DND-41 (cell line): Measurements from ENCODE around the gene IL22.

Experiments
- ATAC-seq: fragments of 200-7000 bp; cut with Tn5 transposase; 3 replicates; pipeline ENCODE4 v1.9.1; 2021; ENCODE audit warnings: low read depth; ENCODE audit not compliant: insufficient read depth
- DNase-seq: peaks from one replicate; pipeline ENCODE4 v3.0.0-alpha.2; 2020
- H2AFZ ChIP-seq: 2 replicates; pipeline ENCODE4 v1.6.0; 2012; ENCODE audit warnings: low read depth, low read length
- H3K27ac ChIP-seq: 2 replicates; pipeline ENCODE4 v1.5.1; 2012; ENCODE audit warnings: low read length, inconsistent platforms
- H3K27me3 ChIP-seq: fragments of 200-600 bp; sonication (generic); 2 replicates; pipeline ENCODE4 v1.6.0; 2012; ENCODE audit warnings: low read length, mild to moderate bottlenecking, inconsistent platforms; ENCODE audit not compliant: insufficient read depth, poor library complexity
- H3K36me3 ChIP-seq: 2 replicates; pipeline ENCODE4 v1.5.1; 2012; ENCODE audit warnings: low read length, inconsistent platforms; ENCODE audit not compliant: insufficient read depth
- H3K4me1 ChIP-seq: 2 replicates; pipeline ENCODE4 v1.5.1; 2012; ENCODE audit warnings: mild to moderate bottlenecking, low read length; ENCODE audit not compliant: insufficient read depth
- H3K4me2 ChIP-seq: 2 replicates; pipeline ENCODE4 v1.6.0; 2012; ENCODE audit warnings: mild to moderate bottlenecking, moderate library complexity, low read length, inconsistent platforms; ENCODE audit not compliant: insufficient read depth
- H3K4me3 ChIP-seq, 2 experiments: fragments of 200-600 bp in 1 of 2; shearing (Covaris generic) in 1 of 2; 2 replicates each; pipeline ENCODE4 v1.5.1; 2012 to 2016; ENCODE audit warnings: inconsistent platforms in 2 of 2, low read length in 2 of 2, mild to moderate bottlenecking in 2 of 2, low read depth in 1 of 2, moderate library complexity in 1 of 2
- H3K79me2 ChIP-seq: 2 replicates; pipeline ENCODE4 v1.6.0; 2012; ENCODE audit warnings: low read length, inconsistent platforms; ENCODE audit not compliant: insufficient read depth
- H3K9ac ChIP-seq: 2 replicates; pipeline ENCODE4 v1.6.0; 2012; ENCODE audit warnings: low read depth, mild to moderate bottlenecking, inconsistent platforms, low read length, moderate library complexity
- H3K9me3 ChIP-seq: 2 replicates; pipeline ENCODE4 v1.5.1; 2012; ENCODE audit warnings: low read length, moderate library complexity, mild to moderate bottlenecking, inconsistent platforms; ENCODE audit not compliant: insufficient read depth, severe bottlenecking
- H4K20me1 ChIP-seq: 2 replicates; pipeline ENCODE4 v1.6.0; 2012; ENCODE audit warnings: low read length; ENCODE audit not compliant: insufficient read depth
- EZH2 ChIP-seq: IDR thresholded peaks from 3 replicates; pipeline ENCODE4 v1.6.1; 2012; ENCODE audit warnings: borderline replicate concordance, low read depth, mild to moderate bottlenecking, moderate library complexity, low read length, inconsistent platforms; ENCODE audit not compliant: severe bottlenecking
- TF ChIP-seq, protein P1 (sequence below): IDR thresholded peaks from 2 replicates; pipeline ENCODE4 v1.5.1; 2012; ENCODE audit warnings: borderline replicate concordance, low read length, moderate library complexity, mild to moderate bottlenecking; ENCODE audit not compliant: poor library complexity, severe bottlenecking; ENCODE audit errors: extremely low read depth

Gene IL22

DNA sequence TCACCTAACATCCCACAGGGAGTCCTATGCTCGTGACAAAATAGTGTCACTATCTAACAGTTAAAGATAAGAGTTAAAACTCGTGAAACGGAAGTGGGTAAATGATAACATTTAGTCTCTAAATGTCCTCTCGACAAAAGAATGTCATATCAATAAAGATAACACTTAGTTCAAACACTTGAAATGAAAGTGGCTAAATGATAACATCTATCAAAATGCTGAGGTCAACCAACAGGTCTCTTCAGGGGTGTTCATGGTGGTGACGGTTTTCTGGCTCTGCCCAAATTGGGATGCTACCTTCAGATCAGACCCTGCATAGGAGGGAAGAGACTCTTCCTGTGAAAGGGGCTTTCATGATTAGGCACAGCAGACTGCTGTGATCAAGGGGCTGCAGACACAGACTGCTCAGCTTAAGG is 49.9 kb downstream of the IL22 start:
- no peak overlapping the region for H3K27ac ChIP-seq
- DNase-seq (no peak), ATAC-seq (peak; percentile 62)
- no peak overlapping the region for H2AFZ ChIP-seq
- no peaks in the 10 kb centered on the region for H3K79me2 ChIP-seq
- H3K27me3 ChIP-seq, result peaks cover 19% of the 10 kb centered on the region
- no peak overlapping the region for H3K4me3 ChIP-seq
- no peak overlapping the region for H3K9ac ChIP-seq
- TF ChIP-seq EZH2, result no peak
- TF ChIP-seq, protein P1, sequence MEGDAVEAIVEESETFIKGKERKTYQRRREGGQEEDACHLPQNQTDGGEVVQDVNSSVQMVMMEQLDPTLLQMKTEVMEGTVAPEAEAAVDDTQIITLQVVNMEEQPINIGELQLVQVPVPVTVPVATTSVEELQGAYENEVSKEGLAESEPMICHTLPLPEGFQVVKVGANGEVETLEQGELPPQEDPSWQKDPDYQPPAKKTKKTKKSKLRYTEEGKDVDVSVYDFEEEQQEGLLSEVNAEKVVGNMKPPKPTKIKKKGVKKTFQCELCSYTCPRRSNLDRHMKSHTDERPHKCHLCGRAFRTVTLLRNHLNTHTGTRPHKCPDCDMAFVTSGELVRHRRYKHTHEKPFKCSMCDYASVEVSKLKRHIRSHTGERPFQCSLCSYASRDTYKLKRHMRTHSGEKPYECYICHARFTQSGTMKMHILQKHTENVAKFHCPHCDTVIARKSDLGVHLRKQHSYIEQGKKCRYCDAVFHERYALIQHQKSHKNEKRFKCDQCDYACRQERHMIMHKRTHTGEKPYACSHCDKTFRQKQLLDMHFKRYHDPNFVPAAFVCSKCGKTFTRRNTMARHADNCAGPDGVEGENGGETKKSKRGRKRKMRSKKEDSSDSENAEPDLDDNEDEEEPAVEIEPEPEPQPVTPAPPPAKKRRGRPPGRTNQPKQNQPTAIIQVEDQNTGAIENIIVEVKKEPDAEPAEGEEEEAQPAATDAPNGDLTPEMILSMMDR, result no peak
- H3K36me3 ChIP-seq, result no peaks in the 10 kb centered on the region
- peaks cover 7% of the 10 kb centered on the region for H3K4me1 ChIP-seq
- H3K4me2 ChIP-seq, result no peak overlapping the region
- no peaks in the 10 kb centered on the region for H3K9me3 ChIP-seq
- H4K20me1 ChIP-seq, result no peaks in the 10 kb centered on the region

DNA sequence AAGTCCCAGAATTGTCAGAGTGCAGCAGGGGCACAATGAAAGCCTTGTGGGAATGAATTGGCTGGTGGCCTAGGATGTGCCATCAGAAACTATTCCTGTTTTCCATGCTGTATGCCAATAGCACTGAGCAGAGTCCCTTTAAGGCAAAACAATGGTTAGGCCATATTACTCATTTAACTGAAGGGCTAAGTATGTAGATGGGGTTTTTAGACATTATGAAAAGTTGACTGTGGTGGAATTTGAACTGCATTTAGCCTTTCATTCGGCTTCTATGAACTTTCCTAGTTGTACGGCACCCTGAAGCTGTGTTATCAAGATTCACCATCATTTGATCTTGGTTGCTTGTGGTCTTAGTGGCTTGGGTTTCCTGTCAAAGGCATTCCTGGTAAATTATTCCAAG is 52.5 kb downstream of the IL22 start:
- Histone ChIP-seq H3K27ac (no peak overlapping the region), H3K4me2 (no peak overlapping the region), H3K9ac (no peak overlapping the region), H3K9me3 (no peaks in the 10 kb centered on the region), H4K20me1 (no peaks in the 10 kb centered on the region), H3K4me1 (peaks cover 7% of the 10 kb centered on the region), H2AFZ (no peak overlapping the region), H3K79me2 (no peaks in the 10 kb centered on the region), H3K36me3 (no peaks in the 10 kb centered on the region), H3K4me3 (no peak overlapping the region), H3K27me3 (peaks cover 10% of the 10 kb centered on the region)
- ATAC-seq, result peak; percentile 66
- no peak for TF ChIP-seq EZH2
- TF ChIP-seq, protein P1, result no peak
- DNase-seq, result no peak

DNA sequence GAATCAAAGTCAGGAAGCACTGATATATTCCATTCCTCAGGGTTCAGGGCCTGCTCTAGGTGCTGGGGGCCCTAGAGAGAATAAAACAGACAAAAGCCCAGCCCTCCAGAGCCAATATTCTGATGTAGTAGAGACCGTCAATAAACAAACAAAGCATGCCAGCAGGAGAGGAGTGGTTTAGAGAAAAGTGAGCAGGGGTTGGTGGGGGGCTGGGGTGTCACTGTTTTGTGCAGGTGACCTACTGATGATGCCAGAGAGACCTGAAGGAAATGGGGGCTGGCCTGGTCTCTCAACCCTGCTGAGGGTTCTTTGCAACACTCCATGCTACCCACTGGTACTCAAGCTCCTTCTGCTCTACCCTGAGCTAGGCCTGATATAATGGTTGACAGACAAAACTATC is 54.3 kb downstream of the IL22 start:
- H3K36me3 ChIP-seq, result no peaks in the 10 kb centered on the region
- no peaks in the 10 kb centered on the region for H3K9me3 ChIP-seq
- ATAC-seq (no peak), DNase-seq (no peak)
- H3K4me2 ChIP-seq, result no peak overlapping the region
- no peaks in the 10 kb centered on the region for H4K20me1 ChIP-seq
- H2AFZ ChIP-seq, result no peak overlapping the region
- H3K4me3 ChIP-seq, result no peak overlapping the region
- H3K27ac ChIP-seq, result no peak overlapping the region
- TF ChIP-seq, protein P1, result no peak
- no peak for TF ChIP-seq EZH2
- H3K4me1 ChIP-seq, result peaks cover 7% of the 10 kb centered on the region
- H3K9ac ChIP-seq, result no peak overlapping the region
- H3K79me2 ChIP-seq, result no peaks in the 10 kb centered on the region
- peaks cover 10% of the 10 kb centered on the region for H3K27me3 ChIP-seq

DNA sequence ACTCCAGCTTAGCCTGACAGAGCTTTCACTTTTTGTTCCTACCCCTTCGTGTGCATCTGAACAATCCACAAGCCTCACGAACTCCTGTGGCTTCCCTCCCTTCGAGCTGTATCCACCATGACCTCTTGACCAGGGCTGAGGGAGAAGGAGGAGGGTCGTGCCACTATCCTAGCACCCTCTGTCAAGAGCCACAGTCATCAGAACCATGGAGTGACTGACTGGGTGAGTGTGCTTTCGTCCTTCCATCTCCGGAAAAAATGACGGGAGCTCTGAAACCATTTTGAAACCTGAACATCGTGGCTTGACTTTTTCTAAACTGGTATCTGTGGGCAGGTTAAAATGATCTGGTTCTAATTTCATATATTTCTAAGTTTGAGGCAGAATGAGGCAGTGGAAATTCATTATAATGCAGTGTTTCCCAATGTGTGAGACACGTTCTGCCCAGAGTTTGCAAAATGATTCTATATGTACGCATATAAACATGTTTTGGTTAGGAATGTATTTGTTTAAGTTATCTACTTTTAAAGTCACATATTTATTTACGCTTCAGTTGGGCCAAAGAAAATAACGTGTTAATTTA is 54.8 kb downstream of the IL22 start:
- H3K9ac ChIP-seq, result no peak overlapping the region
- DNase-seq, result no peak
- TF ChIP-seq EZH2, result no peak
- TF ChIP-seq, protein P1, result no peak
- H3K27me3 ChIP-seq, result peaks cover 10% of the 10 kb centered on the region
- no peaks in the 10 kb centered on the region for H3K79me2 ChIP-seq
- peaks cover 7% of the 10 kb centered on the region for H3K4me1 ChIP-seq
- H3K27ac ChIP-seq, result no peak overlapping the region
- no peak for ATAC-seq
- H3K36me3 ChIP-seq, result no peaks in the 10 kb centered on the region
- H3K4me3 ChIP-seq, result no peak overlapping the region
- no peak overlapping the region for H3K4me2 ChIP-seq
- no peak overlapping the region for H2AFZ ChIP-seq
- no peaks in the 10 kb centered on the region for H4K20me1 ChIP-seq
- H3K9me3 ChIP-seq, result no peaks in the 10 kb centered on the region
